SK-N-SH treated with all-trans-retinoic acid at 6 μM for 48 hours (cell line): Measurements from ENCODE around the gene CENPF.

Source experiments
- ATAC-seq: fragments of 200-7000 bp; cut with Tn5 transposase; 3 replicates; pipeline ENCODE4 v1.9.1; 2020; ENCODE audit warnings: mild to moderate bottlenecking, moderate library complexity
- ARNTL ChIP-seq: fragments of 450-650 bp; formaldehyde crosslinking; IDR thresholded peaks from 2 replicates; pipeline ENCODE4 v1.5.0; 2020; ENCODE audit warnings: low read depth, mild to moderate bottlenecking, moderate library complexity, borderline replicate concordance
- CSDC2 ChIP-seq: fragments of 250-450 bp; sonication (Bioruptor Pico); IDR thresholded peaks from 2 replicates; pipeline ENCODE4 v1.5.0; 2020; ENCODE audit warnings: mild to moderate bottlenecking, moderate library complexity
- CSRNP3 ChIP-seq: fragments of 250-450 bp; sonication (Bioruptor Pico); IDR thresholded peaks from 2 replicates; pipeline ENCODE4 v1.5.1; 2021; ENCODE audit warnings: mild to moderate bottlenecking, moderate library complexity
- ESRRG ChIP-seq: fragments of 250-450 bp; sonication (Bioruptor Pico); IDR thresholded peaks from 2 replicates; pipeline ENCODE4 v1.6.1; 2021; ENCODE audit warnings: mild to moderate bottlenecking
- GLIS3 ChIP-seq: fragments of 250-450 bp; sonication (Bioruptor Pico); IDR thresholded peaks from 2 replicates; pipeline ENCODE4 v1.5.0; 2020; ENCODE audit warnings: mild to moderate bottlenecking, moderate library complexity
- ISL1 ChIP-seq: fragments of 250-450 bp; sonication (Bioruptor Pico); IDR thresholded peaks from 2 replicates; pipeline ENCODE4 v2.1.2; 2022; ENCODE audit warnings: mild to moderate bottlenecking, moderate library complexity
- OSR1 ChIP-seq: fragments of 250-450 bp; sonication (Bioruptor Pico); IDR thresholded peaks from 2 replicates; pipeline ENCODE4 v1.8.0; 2022; ENCODE audit warnings: moderate library complexity, mild to moderate bottlenecking, inconsistent platforms
- PATZ1 ChIP-seq: fragments of 250-450 bp; sonication (Bioruptor Pico); IDR thresholded peaks from 2 replicates; pipeline ENCODE4 v1.8.0; 2020; ENCODE audit warnings: mild to moderate bottlenecking, moderate library complexity, borderline replicate concordance
- PPARA ChIP-seq: fragments of 250-450 bp; sonication (Bioruptor Pico); IDR thresholded peaks from 2 replicates; pipeline ENCODE4 v1.5.0; 2020; ENCODE audit warnings: mild to moderate bottlenecking, borderline replicate concordance
- RARB ChIP-seq: fragments of 250-450 bp; sonication (Bioruptor Pico); IDR thresholded peaks from 2 replicates; pipeline ENCODE4 v1.8.0; 2021; ENCODE audit warnings: mild to moderate bottlenecking, moderate library complexity
- TCF4 ChIP-seq: fragments of 250-450 bp; sonication (Bioruptor Pico); IDR thresholded peaks from 2 replicates; pipeline ENCODE4 v1.8.0; 2021; ENCODE audit warnings: mild to moderate bottlenecking, moderate library complexity, borderline replicate concordance
- TOX ChIP-seq: fragments of 250-450 bp; sonication (Bioruptor Pico); IDR thresholded peaks from 2 replicates; pipeline ENCODE4 v1.8.0; 2021; ENCODE audit warnings: mild to moderate bottlenecking, moderate library complexity, borderline replicate concordance
- ZC3H10 ChIP-seq: fragments of 250-450 bp; sonication (Bioruptor Pico); IDR thresholded peaks from 2 replicates; pipeline ENCODE4 v1.5.1; 2021; ENCODE audit warnings: mild to moderate bottlenecking, moderate library complexity
- ZFP3 ChIP-seq: fragments of 250-450 bp; sonication (Bioruptor Pico); IDR thresholded peaks from 2 replicates; pipeline ENCODE4 v1.5.0; 2020; ENCODE audit warnings: mild to moderate bottlenecking, moderate library complexity
- ZNF565 ChIP-seq: fragments of 450-650 bp; formaldehyde crosslinking; conservative IDR thresholded peaks from 2 replicates; pipeline ENCODE4 v1.5.0; 2020; ENCODE audit warnings: low read depth, mild to moderate bottlenecking, moderate library complexity
- ZNF70 ChIP-seq: fragments of 450-650 bp; formaldehyde crosslinking; IDR thresholded peaks from 2 replicates; pipeline ENCODE4 v1.5.0; 2020; ENCODE audit warnings: mild to moderate bottlenecking, moderate library complexity
- ZNF8 ChIP-seq: fragments of 450-650 bp; formaldehyde crosslinking; IDR thresholded peaks from 2 replicates; pipeline ENCODE4 v1.5.0; 2020; ENCODE audit warnings: mild to moderate bottlenecking, moderate library complexity
- TF ChIP-seq, protein P1 (sequence below): fragments of 250-450 bp; sonication (Bioruptor Pico); IDR thresholded peaks from 2 replicates; pipeline ENCODE4 v1.5.1; 2020; ENCODE audit warnings: low read depth, mild to moderate bottlenecking, moderate library complexity
- TF ChIP-seq, protein P2 (sequence below): fragments of 250-450 bp; sonication (Bioruptor Pico); IDR thresholded peaks from 2 replicates; pipeline ENCODE4 v1.5.0; 2020; ENCODE audit warnings: mild to moderate bottlenecking, moderate library complexity
- TF ChIP-seq, protein P3 (sequence below): fragments of 250-450 bp; sonication (Bioruptor Pico); IDR thresholded peaks from 2 replicates; pipeline ENCODE4 v1.8.0; 2021; ENCODE audit warnings: low read depth, mild to moderate bottlenecking, moderate library complexity, borderline replicate concordance

The CENPF gene

DNA sequence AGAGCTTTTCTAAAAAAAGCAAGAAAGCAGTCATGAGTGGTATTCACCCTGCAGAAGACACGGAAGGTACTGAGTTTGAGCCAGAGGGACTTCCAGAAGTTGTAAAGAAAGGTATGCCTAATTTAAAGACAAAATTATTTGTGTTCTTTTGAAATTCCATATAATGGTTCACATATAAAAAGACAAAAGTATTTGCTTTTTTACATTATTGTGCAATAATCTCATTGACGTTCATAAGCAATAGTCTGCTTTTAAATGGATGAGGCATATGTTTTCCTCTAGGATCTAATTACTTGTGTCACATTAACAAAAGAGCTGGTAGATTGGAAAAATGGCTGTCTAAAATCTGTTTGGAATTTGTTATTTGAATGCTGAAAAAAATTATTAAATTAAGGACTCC is 54.3 kb downstream of the CENPF start:
- TF ChIP-seq ISL1 (CRISPR knock-in tag) = no peak
- no peak for ATAC-seq

- no peak for ATAC-seq
- TF ChIP-seq RARB (CRISPR knock-in tag) (no peak), CSDC2 (CRISPR knock-in tag) (no peak), ZNF565 (CRISPR knock-in tag) (no peak), ARNTL (no peak), TCF4 (CRISPR knock-in tag) (no peak), CSRNP3 (CRISPR knock-in tag) (no peak), ESRRG (CRISPR knock-in tag) (no peak), OSR1 (CRISPR knock-in tag) (no peak), PPARA (CRISPR knock-in tag) (no peak), ZC3H10 (CRISPR knock-in tag) (no peak), PATZ1 (CRISPR knock-in tag) (no peak)
- TF ChIP-seq, protein P1, sequence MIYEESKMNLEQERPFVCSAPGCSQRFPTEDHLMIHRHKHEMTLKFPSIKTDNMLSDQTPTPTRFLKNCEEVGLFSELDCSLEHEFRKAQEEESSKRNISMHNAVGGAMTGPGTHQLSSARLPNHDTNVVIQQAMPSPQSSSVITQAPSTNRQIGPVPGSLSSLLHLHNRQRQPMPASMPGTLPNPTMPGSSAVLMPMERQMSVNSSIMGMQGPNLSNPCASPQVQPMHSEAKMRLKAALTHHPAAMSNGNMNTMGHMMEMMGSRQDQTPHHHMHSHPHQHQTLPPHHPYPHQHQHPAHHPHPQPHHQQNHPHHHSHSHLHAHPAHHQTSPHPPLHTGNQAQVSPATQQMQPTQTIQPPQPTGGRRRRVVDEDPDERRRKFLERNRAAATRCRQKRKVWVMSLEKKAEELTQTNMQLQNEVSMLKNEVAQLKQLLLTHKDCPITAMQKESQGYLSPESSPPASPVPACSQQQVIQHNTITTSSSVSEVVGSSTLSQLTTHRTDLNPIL (CRISPR knock-in tag) = no peak
- TF ChIP-seq, protein P2, sequence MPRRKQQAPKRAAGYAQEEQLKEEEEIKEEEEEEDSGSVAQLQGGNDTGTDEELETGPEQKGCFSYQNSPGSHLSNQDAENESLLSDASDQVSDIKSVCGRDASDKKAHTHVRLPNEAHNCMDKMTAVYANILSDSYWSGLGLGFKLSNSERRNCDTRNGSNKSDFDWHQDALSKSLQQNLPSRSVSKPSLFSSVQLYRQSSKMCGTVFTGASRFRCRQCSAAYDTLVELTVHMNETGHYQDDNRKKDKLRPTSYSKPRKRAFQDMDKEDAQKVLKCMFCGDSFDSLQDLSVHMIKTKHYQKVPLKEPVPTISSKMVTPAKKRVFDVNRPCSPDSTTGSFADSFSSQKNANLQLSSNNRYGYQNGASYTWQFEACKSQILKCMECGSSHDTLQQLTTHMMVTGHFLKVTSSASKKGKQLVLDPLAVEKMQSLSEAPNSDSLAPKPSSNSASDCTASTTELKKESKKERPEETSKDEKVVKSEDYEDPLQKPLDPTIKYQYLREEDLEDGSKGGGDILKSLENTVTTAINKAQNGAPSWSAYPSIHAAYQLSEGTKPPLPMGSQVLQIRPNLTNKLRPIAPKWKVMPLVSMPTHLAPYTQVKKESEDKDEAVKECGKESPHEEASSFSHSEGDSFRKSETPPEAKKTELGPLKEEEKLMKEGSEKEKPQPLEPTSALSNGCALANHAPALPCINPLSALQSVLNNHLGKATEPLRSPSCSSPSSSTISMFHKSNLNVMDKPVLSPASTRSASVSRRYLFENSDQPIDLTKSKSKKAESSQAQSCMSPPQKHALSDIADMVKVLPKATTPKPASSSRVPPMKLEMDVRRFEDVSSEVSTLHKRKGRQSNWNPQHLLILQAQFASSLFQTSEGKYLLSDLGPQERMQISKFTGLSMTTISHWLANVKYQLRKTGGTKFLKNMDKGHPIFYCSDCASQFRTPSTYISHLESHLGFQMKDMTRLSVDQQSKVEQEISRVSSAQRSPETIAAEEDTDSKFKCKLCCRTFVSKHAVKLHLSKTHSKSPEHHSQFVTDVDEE = no peak
Observed at GRCh38 chr1:214658175-214658574, 55.2 kb downstream of the CENPF start.

GRCh38 chr1:214658785-214659184 is 55.8 kb downstream of the CENPF start:
- TF ChIP-seq ESRRG (CRISPR knock-in tag) = no peak
- no peak for TF ChIP-seq ZNF565 (CRISPR knock-in tag)
- TF ChIP-seq GLIS3 (CRISPR knock-in tag) = no peak
- no peak for TF ChIP-seq RARB (CRISPR knock-in tag)
- TF ChIP-seq ZNF8 (CRISPR knock-in tag) = no peak
- TF ChIP-seq CSDC2 (CRISPR knock-in tag) = no peak
- TF ChIP-seq ZFP3 (CRISPR knock-in tag) = no peak
- no peak for TF ChIP-seq PPARA (CRISPR knock-in tag)
- peak; percentile 74 for ATAC-seq

DNA sequence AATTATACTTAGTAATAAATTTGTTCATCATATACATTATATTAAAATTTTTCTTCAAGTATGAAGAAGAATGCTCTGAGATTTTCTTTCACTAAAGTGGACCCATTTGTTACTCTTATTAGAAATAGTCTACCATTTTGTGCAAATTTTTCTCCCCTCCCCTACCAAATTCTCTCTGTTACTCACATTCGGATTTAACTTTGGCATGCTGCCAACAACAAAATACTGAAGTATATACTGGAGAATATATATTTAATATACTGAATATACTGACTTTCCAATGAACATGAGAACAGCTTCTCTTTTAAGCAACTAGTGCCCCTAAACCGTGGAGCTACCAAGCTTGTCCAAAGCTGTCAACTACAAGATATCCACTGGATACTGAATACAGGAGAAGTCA is 57.2 kb downstream of the CENPF start:
- ATAC-seq = no peak
- no peak for TF ChIP-seq PPARA (CRISPR knock-in tag)

DNA sequence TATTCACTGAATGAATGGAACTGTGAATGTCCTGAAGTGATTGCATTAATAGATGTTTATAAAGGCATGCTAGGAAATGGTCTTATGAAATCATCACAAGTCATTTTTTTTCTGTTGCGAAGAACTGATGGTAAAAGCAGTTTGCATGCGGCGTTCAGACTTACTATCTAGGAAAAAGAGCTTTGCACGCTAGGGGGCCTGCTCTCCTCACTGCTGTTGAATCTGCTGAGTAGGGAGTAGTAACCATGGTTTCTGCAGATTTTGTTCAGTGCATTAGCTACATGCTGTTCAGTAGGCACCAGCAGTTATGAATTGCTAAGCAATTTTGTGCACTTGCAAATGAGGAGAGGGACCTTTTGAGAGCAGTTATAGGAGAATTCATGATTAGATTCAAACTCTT is 57.9 kb downstream of the CENPF start:
- ATAC-seq = peak; percentile 89
- no peak for TF ChIP-seq PATZ1 (CRISPR knock-in tag)
- TF ChIP-seq, protein P3, sequence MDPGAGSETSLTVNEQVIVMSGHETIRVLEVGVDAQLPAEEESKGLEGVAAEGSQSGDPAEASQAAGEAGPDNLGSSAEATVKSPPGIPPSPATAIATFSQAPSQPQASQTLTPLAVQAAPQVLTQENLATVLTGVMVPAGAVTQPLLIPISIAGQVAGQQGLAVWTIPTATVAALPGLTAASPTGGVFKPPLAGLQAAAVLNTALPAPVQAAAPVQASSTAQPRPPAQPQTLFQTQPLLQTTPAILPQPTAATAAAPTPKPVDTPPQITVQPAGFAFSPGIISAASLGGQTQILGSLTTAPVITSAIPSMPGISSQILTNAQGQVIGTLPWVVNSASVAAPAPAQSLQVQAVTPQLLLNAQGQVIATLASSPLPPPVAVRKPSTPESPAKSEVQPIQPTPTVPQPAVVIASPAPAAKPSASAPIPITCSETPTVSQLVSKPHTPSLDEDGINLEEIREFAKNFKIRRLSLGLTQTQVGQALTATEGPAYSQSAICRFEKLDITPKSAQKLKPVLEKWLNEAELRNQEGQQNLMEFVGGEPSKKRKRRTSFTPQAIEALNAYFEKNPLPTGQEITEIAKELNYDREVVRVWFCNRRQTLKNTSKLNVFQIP (CRISPR knock-in tag) = no peak
- TF ChIP-seq TOX = no peak
- no peak for TF ChIP-seq TCF4 (CRISPR knock-in tag)
- TF ChIP-seq, protein P1 (CRISPR knock-in tag) = no peak
- TF ChIP-seq ZNF70 (CRISPR knock-in tag) = no peak
- no peak for TF ChIP-seq PPARA (CRISPR knock-in tag)
- no peak for TF ChIP-seq ARNTL
- TF ChIP-seq ISL1 (CRISPR knock-in tag) = no peak
